Spleen (tissue), 11 donors: ENCODE results near the gene FAM83C. TPM values are rescaled to one million over a fixed set of nuclear protein-coding genes. Genes with fewer than 3 reads are reported as not detected.

Source experiments
- DNase-seq: peaks from one replicate; pipeline ENCODE4 v3.0.0-alpha.2; 2020
- H3K27ac ChIP-seq, 8 donors: fragments of 200-600 bp; sonication (generic) in 7 of 8; 1 replicate in 4 of 8; 2 replicates in 4 of 8; pipeline versions ENCODE4 v1.5.0 to v1.8.0; 2016 to 2021; ENCODE audit warnings: inconsistent platforms in 4 of 8, mild to moderate bottlenecking in 4 of 8, moderate library complexity in 1 of 8
- H3K27me3 ChIP-seq, 7 donors: fragments of 200-600 bp; sonication (generic) in 6 of 7; replicated peaks in 1 of 7; 1 replicate in 4 of 7; 2 replicates in 3 of 7; pipeline versions ENCODE4 v1.5.0 to v1.8.0; 2016 to 2021; ENCODE audit warnings: inconsistent platforms in 3 of 7, mild to moderate bottlenecking in 1 of 7
- H3K36me3 ChIP-seq, 6 donors: fragments of 200-600 bp; sonication (generic) in 5 of 6; 1 replicate in 4 of 6; 2 replicates in 2 of 6; pipeline versions ENCODE4 v1.5.0 to v1.8.0; 2016 to 2021; ENCODE audit warnings: inconsistent platforms in 2 of 6
- H3K4me1 ChIP-seq, 6 donors: fragments of 200-600 bp; sonication (generic) in 5 of 6; 1 replicate in 3 of 6; 2 replicates in 3 of 6; pipeline versions ENCODE4 v1.5.0 to v1.8.0; 2016 to 2021; ENCODE audit warnings: inconsistent platforms in 3 of 6
- H3K4me3 ChIP-seq, 8 donors: fragments of 200-600 bp; sonication (generic) in 7 of 8; 1 replicate in 4 of 8; 2 replicates in 4 of 8; pipeline versions ENCODE4 v1.5.0 to v1.8.0; 2016 to 2021; ENCODE audit warnings: inconsistent platforms in 4 of 8, mild to moderate bottlenecking in 4 of 8, moderate library complexity in 2 of 8
- H3K9me3 ChIP-seq, 8 donors: fragments of 200-600 bp; sonication (generic) in 7 of 8; 1 replicate in 4 of 8; 2 replicates in 4 of 8; pipeline versions ENCODE4 v1.5.0 to v1.8.0; 2016 to 2021; ENCODE audit warnings: inconsistent platforms in 4 of 8
- POLR2A ChIP-seq, 3 donors: fragments of 450-650 bp; IDR thresholded peaks; one replicate each; pipeline ENCODE4 v1.5.1; 2017; ENCODE audit warnings: antibody characterized with exemption in 3 of 3, mild to moderate bottlenecking in 1 of 3
- POLR2AphosphoS5 ChIP-seq, 3 donors: sonication (generic); formaldehyde crosslinking; IDR thresholded peaks; one replicate each; pipeline ENCODE4 v1.5.1; 2017; ENCODE audit warnings: antibody characterized with exemption in 3 of 3
- WGBS, 5 donors: extraction: QIAGEN DNeasy Blood & Tissue Kit in 3 of 5; methylation state at CpG; one replicate each; pipeline versions ENCODE4 v1.1.5 to v1.1.7; 2013 to 2018; 5-methylcytosine and 5-hydroxymethylcytosine counted together
- intact Hi-C: fragments of 100-400 bp; cut with DNase I; formaldehyde crosslinking; loops from one replicate; pipeline ENCODE4 v1.15.0; 2023; ENCODE audit warnings: low total_unique reads
- polyA plus RNA-seq, 3 donors: library from polyadenylated mRNA; stranded (reverse); fragments of 200-250 nt; gene quantifications; one replicate each; pipeline ENCODE4 v1.2.1, GENCODE V29; 2013
- total RNA-seq, 7 donors: library from RNA; depleted of rRNA in 3 of 7; stranded (reverse); fragments of >200 nt in 3 of 7; fragmentation: NEBNext Ultra II Directional in 4 of 7; extraction: Animal tissue kit (Norgen Biotek cat#: 25700) in 4 of 7; gene quantifications; one replicate each; pipeline versions ENCODE4 v1.1.0 to v1.2.1, GENCODE V29; 2016 to 2021
- TF ChIP-seq, protein P1 (sequence below), 11 experiments: fragments of 200-600 bp in 7 of 11; fragments of 450-650 bp in 4 of 11; sonication (generic) in 4 of 11; IDR thresholded peaks in 8 of 11; conservative IDR thresholded peaks in 3 of 11; 1 replicate in 7 of 11; 2 replicates in 4 of 11; pipeline versions ENCODE4 v1.4.0 to v1.8.0; 2016 to 2021; ENCODE audit warnings: antibody characterized with exemption in 11 of 11, inconsistent platforms in 4 of 11, mild to moderate bottlenecking in 1 of 11
- donor health status: healthy with polysubstance abuse.
- donor health status: DM: no; HTN: no; CAD: no; lungs with moderate emphysema.
- donor health status: DM: no; HTN: no; CAD: no.
- donor health status: Bipolar disorder and iron deficiency.
- donor health status: healthy.
- donor health status: DM: no; HTN: no; CAD: no.
- donor health status: DM: yes; HTN: yes; CAD: no.

The FAM83C gene
- total and polyA plus RNA-seq, 10 donors: not detected

DNA sequence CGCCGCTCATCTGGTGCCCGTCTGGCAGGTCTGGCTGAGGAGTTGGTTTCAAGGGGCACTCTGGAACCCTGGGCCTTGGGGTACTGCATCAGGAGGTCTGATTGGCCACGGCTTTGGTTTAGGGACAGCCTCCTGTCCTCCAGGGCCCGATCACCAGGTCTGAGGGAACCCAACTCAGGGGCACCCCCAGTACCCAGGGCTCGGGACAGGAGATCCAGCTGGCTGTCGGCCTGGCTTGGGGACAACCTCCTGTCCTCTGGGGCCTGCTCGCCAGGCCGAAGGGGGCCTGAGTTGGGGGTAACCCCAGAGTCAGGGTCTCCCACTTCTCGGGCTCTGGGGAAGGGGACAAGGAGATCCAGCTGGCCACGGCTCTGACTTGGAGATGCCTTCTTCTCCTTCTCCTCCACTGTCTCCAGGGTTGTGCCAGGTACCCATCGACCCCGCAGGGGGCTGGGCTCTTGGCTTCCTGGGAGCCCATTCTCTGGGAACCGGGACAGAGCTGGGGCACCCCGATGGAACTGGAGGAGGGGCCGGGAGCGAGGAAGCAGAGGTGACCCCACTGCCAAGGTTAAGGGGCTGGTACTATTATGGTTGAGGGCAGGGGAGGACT is 5.2 kb downstream of the FAM83C start:
- 83 to 92% (median 88%) methylated on average over 12 to 17 of the region's 17 CpGs for WGBS, 5 donors

DNA sequence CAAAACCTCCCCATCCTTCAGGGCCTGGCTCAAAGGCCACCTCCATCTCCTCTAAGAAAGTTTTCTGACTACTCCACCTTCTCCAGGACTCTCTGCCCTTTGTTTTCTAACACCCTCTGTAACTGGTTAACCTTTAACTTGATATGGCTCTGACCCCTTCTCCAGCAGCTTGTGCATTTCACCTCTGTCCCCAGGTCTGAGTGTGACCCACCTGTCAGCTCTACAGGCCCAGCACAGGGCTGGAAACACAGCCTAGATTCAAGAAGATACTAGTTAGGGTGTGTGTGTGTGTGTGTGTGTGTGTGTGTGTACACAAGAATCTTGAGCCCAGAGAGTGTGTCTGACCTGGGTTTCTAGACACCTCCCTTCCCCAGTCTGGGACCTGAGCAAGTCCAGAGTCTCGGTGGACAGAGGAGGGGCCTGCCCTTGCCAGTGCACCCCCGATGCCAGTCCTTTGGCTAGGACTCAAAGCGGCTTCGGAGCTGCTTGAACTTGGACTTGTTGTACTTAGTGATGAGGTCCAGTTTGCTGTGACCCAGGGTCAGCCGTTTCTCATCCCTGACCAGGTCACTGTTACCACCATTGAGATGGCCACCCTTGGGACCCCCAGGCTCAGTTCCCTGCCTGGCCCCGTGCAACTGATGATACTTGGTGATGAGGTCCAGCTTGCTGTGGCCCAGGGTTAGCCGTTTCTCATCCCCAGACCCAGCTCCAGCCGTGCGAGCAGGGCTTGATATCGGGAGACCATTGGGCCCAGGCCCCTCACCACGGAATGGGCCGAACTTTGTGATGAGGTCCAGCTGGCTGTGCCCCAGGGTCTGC is 5.9 kb downstream of the FAM83C start:
- no peak overlapping the region for H3K27ac ChIP-seq
- 90 to 96% (median 94%) methylated on average over 10 to 12 of the region's 12 CpGs for WGBS, 5 donors
- H3K36me3 ChIP-seq: peaks cover 0 to 21% (median 2%) of the 10 kb centered on the region in 6 donors
- no peaks in the 10 kb centered on the region for H3K27me3 ChIP-seq
- peaks cover 7 to 38% (median 26%) of the 10 kb centered on the region in 6 donors for H3K4me1 ChIP-seq
- intact Hi-C loops: no loop called here
- no peak for DNase-seq
- TF ChIP-seq POLR2A (IDR thresholded peaks at IDR 0.05) (no peak), POLR2AphosphoS5 (IDR thresholded peaks at IDR 0.05) (no peak)
- TF ChIP-seq, protein P1, sequence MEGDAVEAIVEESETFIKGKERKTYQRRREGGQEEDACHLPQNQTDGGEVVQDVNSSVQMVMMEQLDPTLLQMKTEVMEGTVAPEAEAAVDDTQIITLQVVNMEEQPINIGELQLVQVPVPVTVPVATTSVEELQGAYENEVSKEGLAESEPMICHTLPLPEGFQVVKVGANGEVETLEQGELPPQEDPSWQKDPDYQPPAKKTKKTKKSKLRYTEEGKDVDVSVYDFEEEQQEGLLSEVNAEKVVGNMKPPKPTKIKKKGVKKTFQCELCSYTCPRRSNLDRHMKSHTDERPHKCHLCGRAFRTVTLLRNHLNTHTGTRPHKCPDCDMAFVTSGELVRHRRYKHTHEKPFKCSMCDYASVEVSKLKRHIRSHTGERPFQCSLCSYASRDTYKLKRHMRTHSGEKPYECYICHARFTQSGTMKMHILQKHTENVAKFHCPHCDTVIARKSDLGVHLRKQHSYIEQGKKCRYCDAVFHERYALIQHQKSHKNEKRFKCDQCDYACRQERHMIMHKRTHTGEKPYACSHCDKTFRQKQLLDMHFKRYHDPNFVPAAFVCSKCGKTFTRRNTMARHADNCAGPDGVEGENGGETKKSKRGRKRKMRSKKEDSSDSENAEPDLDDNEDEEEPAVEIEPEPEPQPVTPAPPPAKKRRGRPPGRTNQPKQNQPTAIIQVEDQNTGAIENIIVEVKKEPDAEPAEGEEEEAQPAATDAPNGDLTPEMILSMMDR (IDR thresholded peaks at IDR 0.05 in 8 of 11, conservative IDR thresholded peaks at IDR 0.05 in 3 of 11): no peak
- H3K4me3 ChIP-seq: no peak overlapping the region
- no peaks in the 10 kb centered on the region for H3K9me3 ChIP-seq

More for the DNA sequence above, 5.2 kb downstream of the FAM83C start:
- Histone ChIP-seq H3K9me3 (no peaks in the 10 kb centered on the region), H3K4me3 (no peak overlapping the region), H3K27ac (no peak overlapping the region), H3K4me1 (peaks cover 7 to 31% (median 26%) of the 10 kb centered on the region in 6 donors), H3K27me3 (peaks cover 0 to 5% (median 0%) of the 10 kb centered on the region in 7 donors), H3K36me3 (peaks cover 0 to 13% (median 0%) of the 10 kb centered on the region in 6 donors)
- DNase-seq: no peak
- intact Hi-C loops: no loop called here
- TF ChIP-seq POLR2A (IDR thresholded peaks at IDR 0.05): no peak

DNA sequence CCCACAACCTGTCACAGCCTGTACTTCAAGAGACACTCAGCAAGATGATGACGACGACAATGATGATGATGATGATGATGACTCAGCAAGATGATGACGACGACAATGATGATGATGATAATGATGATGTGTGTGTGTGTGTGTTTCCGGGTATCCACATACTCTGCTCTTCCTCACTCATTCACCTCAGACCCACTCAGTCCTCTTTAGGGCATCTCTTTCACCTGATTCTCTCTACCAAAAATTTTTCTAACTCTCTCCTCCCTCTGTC is 6.5 kb downstream of the FAM83C start:
- Histone ChIP-seq H3K27me3 (no peaks in the 10 kb centered on the region), H3K27ac (no peak overlapping the region), H3K9me3 (no peaks in the 10 kb centered on the region), H3K4me1 (peaks cover 7 to 39% (median 26%) of the 10 kb centered on the region in 6 donors), H3K4me3 (no peak overlapping the region), H3K36me3 (peaks cover 0 to 26% (median 4%) of the 10 kb centered on the region in 6 donors)
- WGBS, 5 donors: 77 to 91% (median 82%) methylated on average over 5 of the region's 5 CpGs
- TF ChIP-seq, protein P1 (IDR thresholded peaks at IDR 0.05 in 8 of 11, conservative IDR thresholded peaks at IDR 0.05 in 3 of 11): no peak
- TF ChIP-seq POLR2AphosphoS5 (IDR thresholded peaks at IDR 0.05) (no peak), POLR2A (IDR thresholded peaks at IDR 0.05) (no peak)
- no peak for DNase-seq
- intact Hi-C loops: no loop called here

DNA sequence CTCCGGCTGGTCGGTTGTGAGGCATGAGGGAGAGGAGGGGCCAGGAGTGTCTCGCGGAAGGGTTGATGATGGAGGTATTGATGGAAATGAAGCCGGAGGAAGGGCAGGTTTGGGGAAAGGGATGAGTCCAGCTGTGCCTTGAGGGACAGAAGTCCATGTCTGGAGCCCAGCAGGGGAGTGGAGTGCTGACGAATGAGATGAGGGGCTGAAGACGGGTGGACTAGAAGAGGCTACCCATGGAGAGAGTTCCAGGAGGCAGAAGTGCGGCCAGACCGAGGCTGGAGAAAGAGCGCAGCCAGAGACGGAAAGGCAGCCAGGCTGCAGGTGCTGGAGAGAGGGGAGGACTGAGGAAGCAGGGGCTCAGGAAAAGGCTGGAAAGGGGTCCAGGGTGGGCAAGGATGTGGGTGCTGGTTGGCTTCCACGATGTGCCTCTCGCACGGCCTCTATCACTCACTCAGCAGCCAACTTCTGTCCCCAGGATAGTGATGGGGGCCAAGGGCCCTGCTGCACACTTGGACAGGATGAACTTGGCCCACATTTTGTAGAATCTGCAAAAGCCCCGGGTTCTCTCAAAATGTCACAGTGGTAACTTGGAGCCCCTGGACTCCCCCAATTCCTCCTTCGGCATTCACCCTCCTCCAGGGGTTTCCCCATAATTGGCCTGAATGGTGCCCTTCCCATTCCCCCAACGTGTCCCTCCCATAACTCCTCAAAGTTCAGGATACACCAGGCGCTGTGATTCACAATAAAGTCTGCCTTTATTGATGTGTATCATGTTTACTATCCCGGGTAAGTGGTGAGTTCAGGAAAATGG is 7.0 kb downstream of the FAM83C start:
- TF ChIP-seq POLR2A (IDR thresholded peaks at IDR 0.05): no peak
- TF ChIP-seq, protein P1 (IDR thresholded peaks at IDR 0.05 in 8 of 11, conservative IDR thresholded peaks at IDR 0.05 in 3 of 11): no peak
- no peak for TF ChIP-seq POLR2AphosphoS5 (IDR thresholded peaks at IDR 0.05)
- 53 to 63% (median 61%) methylated on average over 19 of the region's 19 CpGs for WGBS, 5 donors
- peaks cover 7 to 45% (median 26%) of the 10 kb centered on the region in 6 donors for H3K4me1 ChIP-seq
- intact Hi-C loops: no loop called here
- peak overlapping the region; percentile 75 to 98 (median 90) for H3K4me3 ChIP-seq
- H3K27ac ChIP-seq: peak overlapping the region; percentile 80 to 90 (median 86)
- DNase-seq: peak; percentile 54
- peaks cover 0 to 32% (median 10%) of the 10 kb centered on the region in 6 donors for H3K36me3 ChIP-seq
- no peaks in the 10 kb centered on the region for H3K9me3 ChIP-seq
- H3K27me3 ChIP-seq: no peaks in the 10 kb centered on the region
